IMR-90 (cell line): ENCODE data around the gene DLX2. TPM values are rescaled to one million over a fixed set of nuclear protein-coding genes. Genes with fewer than 3 reads are reported as not detected.

Experiments used
- ATAC-seq: fragments of 200-7000 bp; cut with Tn5 transposase; 2 replicates; pipeline ENCODE4 v1.9.1; 2020; ENCODE audit warnings: low read depth, mild to moderate bottlenecking, moderate library complexity
- BruUV-seq: library from RNA; stranded (reverse); fragments of 400-500 nt; replicated peaks from 2 replicates; lab custom pipeline; 2021; lab: Mats Ljungman, UMichigan
- CTCF ChIA-PET: fragments of 300-600 bp; formaldehyde crosslinking; extraction: SDS; loops from one replicate; lab custom pipeline; 2021; ENCODE audit warnings: antibody characterized with exemption; lab: Yijun Ruan, JAX
- POLR2A ChIA-PET: fragments of 300-600 bp; sonication (Branson Sonifier 250); formaldehyde crosslinking; loops from one replicate; lab custom pipeline; 2022; ENCODE audit warnings: antibody characterized with exemption; ENCODE audit not compliant: unreplicated experiment; lab: Charles Lee
- DNase-seq: peaks from one replicate; pipeline ENCODE4 v3.0.0; 2013
- H2AFZ ChIP-seq: replicated peaks from 2 replicates; pipeline ENCODE3; 2013; ENCODE audit warnings: low read length, mild to moderate bottlenecking; ENCODE audit not compliant: poor library complexity
- H2AK5ac ChIP-seq: 2 replicates; pipeline ENCODE4 v1.6.1; 2013; ENCODE audit warnings: low read depth, low read length, inconsistent platforms
- H2AK9ac ChIP-seq: replicated peaks from 2 replicates; pipeline ENCODE3; 2013; ENCODE audit warnings: mild to moderate bottlenecking, low read depth, low read length, moderate library complexity; ENCODE audit not compliant: poor library complexity
- H2BK120ac ChIP-seq: 2 replicates; pipeline ENCODE4 v1.6.1; 2013; ENCODE audit warnings: low read depth, low read length, inconsistent platforms
- H2BK15ac ChIP-seq: 3 replicates; pipeline ENCODE4 v1.6.1; 2013; ENCODE audit warnings: low read depth, low read length, inconsistent platforms
- H2BK20ac ChIP-seq: 2 replicates; pipeline ENCODE4 v1.6.1; 2013; ENCODE audit warnings: low read depth, mild to moderate bottlenecking, inconsistent platforms, low read length, moderate library complexity
- H2BK5ac ChIP-seq: 2 replicates; pipeline ENCODE4 v1.6.1; 2013; ENCODE audit warnings: mild to moderate bottlenecking, low read depth, low read length, inconsistent platforms; ENCODE audit not compliant: poor library complexity, severe bottlenecking
- H3K14ac ChIP-seq: replicated peaks from 2 replicates; pipeline ENCODE4 v1.6.1; 2013; ENCODE audit warnings: low read depth, low read length, inconsistent platforms
- H3K18ac ChIP-seq: 2 replicates; pipeline ENCODE4 v1.6.1; 2013; ENCODE audit warnings: low read depth, low read length, control low read depth
- H3K23ac ChIP-seq: 2 replicates; pipeline ENCODE4 v1.6.1; 2013; ENCODE audit warnings: low read depth, low read length, inconsistent platforms
- H3K27ac ChIP-seq: 2 replicates; pipeline ENCODE4 v1.5.1; 2013; ENCODE audit warnings: mild to moderate bottlenecking, control low read depth, low read length; ENCODE audit not compliant: insufficient read depth
- H3K27me3 ChIP-seq: 2 replicates; pipeline ENCODE4 v1.6.1; 2013; ENCODE audit warnings: low read length; ENCODE audit not compliant: control insufficient read depth, insufficient read depth
- H3K36me3 ChIP-seq: 2 replicates; pipeline ENCODE4 v1.6.1; 2013; ENCODE audit warnings: low read length, mixed read lengths; ENCODE audit not compliant: control insufficient read depth, insufficient read depth
- H3K4ac ChIP-seq: 2 replicates; pipeline ENCODE4 v1.6.1; 2013; ENCODE audit warnings: low read depth, low read length, inconsistent platforms
- H3K4me1 ChIP-seq: 2 replicates; pipeline ENCODE4 v1.6.1; 2013; ENCODE audit warnings: low read length, mixed read lengths; ENCODE audit not compliant: control insufficient read depth, insufficient read depth
- H3K4me2 ChIP-seq: 2 replicates; pipeline ENCODE4 v1.6.1; 2013; ENCODE audit warnings: low read depth, mild to moderate bottlenecking, control low read depth, low read length, moderate library complexity
- H3K4me3 ChIP-seq: 2 replicates; pipeline ENCODE4 v1.5.1; 2013; ENCODE audit warnings: low read depth, mild to moderate bottlenecking, control low read depth, low read length, moderate library complexity; ENCODE audit not compliant: insufficient read depth
- H3K56ac ChIP-seq: 2 replicates; pipeline ENCODE4 v1.6.1; 2013; ENCODE audit warnings: low read length, inconsistent platforms; ENCODE audit not compliant: insufficient read depth; ENCODE audit errors: extremely low read depth
- H3K79me1 ChIP-seq, 2 experiments: 2 replicates each; pipeline ENCODE4 v1.6.1; 2013; ENCODE audit warnings: low read length in 2 of 2, inconsistent platforms in 1 of 2, low read depth in 1 of 2
- H3K9ac ChIP-seq: 2 replicates; pipeline ENCODE4 v1.6.1; 2013; ENCODE audit warnings: low read depth, low read length, control low read depth
- H3K9me1 ChIP-seq: 2 replicates; pipeline ENCODE4 v1.6.1; 2013; ENCODE audit warnings: low read length, inconsistent platforms; ENCODE audit not compliant: insufficient read depth
- H3K9me3 ChIP-seq: 2 replicates; pipeline ENCODE4 v1.6.1; 2013; ENCODE audit warnings: low read length; ENCODE audit not compliant: control insufficient read depth, insufficient read depth
- H4K20me1 ChIP-seq: 2 replicates; pipeline ENCODE4 v1.6.1; 2013; ENCODE audit warnings: low read length, inconsistent platforms; ENCODE audit not compliant: insufficient read depth
- H4K5ac ChIP-seq: 2 replicates; pipeline ENCODE4 v1.6.1; 2013; ENCODE audit warnings: mild to moderate bottlenecking, low read depth, low read length, control low read depth
- H4K8ac ChIP-seq, 2 experiments: 2 replicates each; pipeline ENCODE4 v1.6.1; 2013; ENCODE audit warnings: low read depth in 2 of 2, low read length in 2 of 2, control low read depth in 1 of 2, inconsistent platforms in 1 of 2
- H4K91ac ChIP-seq: 2 replicates; pipeline ENCODE4 v1.6.1; 2013; ENCODE audit warnings: low read depth, low read length, inconsistent platforms; ENCODE audit not compliant: insufficient read depth
- BHLHE40 ChIP-seq: fragments of 150-350 bp; IDR thresholded peaks from 2 replicates; pipeline ENCODE4 v1.6.1; 2016; ENCODE audit warnings: mild to moderate bottlenecking, low read depth, low read length
- CEBPB ChIP-seq: IDR thresholded peaks from 2 replicates; pipeline ENCODE4 v1.6.1; 2012; ENCODE audit warnings: low read depth, low read length, improper control_type of control experiment
- ELK1 ChIP-seq: fragments of 150-350 bp; IDR thresholded peaks from 2 replicates; pipeline ENCODE4 v1.6.1; 2016; ENCODE audit warnings: low read depth, mild to moderate bottlenecking, low read length, moderate library complexity, borderline replicate concordance
- FOS ChIP-seq: fragments of 150-350 bp; IDR thresholded peaks from 2 replicates; pipeline ENCODE4 v1.6.1; 2016; ENCODE audit warnings: low read depth, low read length
- MAZ ChIP-seq: IDR thresholded peaks from 2 replicates; pipeline ENCODE4 v1.6.1; 2012; ENCODE audit warnings: low read depth, mild to moderate bottlenecking, low read length, improper control_type of control experiment, moderate library complexity, borderline replicate concordance
- POLR2A ChIP-seq: IDR thresholded peaks from 2 replicates; pipeline ENCODE4 v1.6.1; 2012; ENCODE audit warnings: mild to moderate bottlenecking, low read depth, low read length
- RAD21 ChIP-seq: IDR thresholded peaks from 2 replicates; pipeline ENCODE4 v1.6.1; 2012; ENCODE audit warnings: low read length, improper control_type of control experiment
- WGBS, 2 experiments: methylation state at CpG; one replicate each; pipeline versions ENCODE4 v1.1.5 to v1.1.7; 2013; ENCODE audit warnings: missing lambda C conversion rate in 2 of 2; ENCODE audit not compliant: insufficient read length in 1 of 2; ENCODE audit errors: extremely low coverage in 2 of 2; 5-methylcytosine and 5-hydroxymethylcytosine counted together
- dilution Hi-C: fragments of 300-500 bp; cut with HindIII; formaldehyde crosslinking; loops from one replicate; pipeline ENCODE4 v1.14.3; 2018; ENCODE audit warnings: low sequenced_read_pairs; ENCODE audit not compliant: unreplicated experiment
- in situ Hi-C: fragments of 300-500 bp; cut with MboI; formaldehyde crosslinking; loops from 3 replicates; pipeline ENCODE4 v1.14.3; 2019; ENCODE audit warnings: low sequenced_read_pairs, inconsistent platforms, mixed read lengths
- intact Hi-C: fragments of 100-400 bp; cut with micrococcal nuclease; formaldehyde crosslinking; loops from 2 replicates; pipeline ENCODE4 v1.10.0; 2022
- polyA plus RNA-seq, 3 experiments: library from polyadenylated mRNA; depleted of rRNA; stranded (reverse); fragments of >200 nt; gene quantifications; 2 replicates each; pipeline ENCODE4 v1.2.3, GENCODE V29; 2012; ENCODE audit warnings: low replicate concordance in 1 of 3
- total RNA-seq: library from RNA; depleted of rRNA; stranded (reverse); fragments of >200 nt; gene quantifications from 2 replicates; pipeline ENCODE4 v1.2.3, GENCODE V29; 2012

The DLX2 gene
- total and polyA plus RNA-seq, 2 of the 4 experiments (the other 2 are of a cell fraction): 0.38 TPM; not detected in 1

- H2AK5ac ChIP-seq: no peak overlapping the region
- H2AK9ac ChIP-seq: peak overlapping the region; percentile 7
- H2BK20ac ChIP-seq: no peak overlapping the region
- no peak overlapping the region for H4K91ac ChIP-seq
- H4K5ac ChIP-seq: no peak overlapping the region
- peak overlapping the region; percentile 89 for H2AFZ ChIP-seq
- H3K4ac ChIP-seq: no peak overlapping the region; the same call in 1 of the 2 replicates
- dilution Hi-C loops: no loop called here
- ChIA-PET POLR2A (interaction anchor here (0.5 kb wide), 2 partner anchors 12 to 39 kb away, joined by 3 to 11 read pairs; no protein-coding TSS in a partner anchor), CTCF (interaction anchor here (0.7 kb wide), 1 partner anchor 42 kb away, joined by 3 read pairs; no protein-coding TSS in a partner anchor)
- peak; percentile 94 for ATAC-seq
- peak overlapping the region; percentile 56 for H3K4me3 ChIP-seq
- 0 out of 2 replicates have a peak, but pooled peaks cover 5% of the 10 kb centered on the region for H4K20me1 ChIP-seq
- H3K79me1 ChIP-seq: no peaks in the 10 kb centered on the region
- H4K8ac ChIP-seq: peak overlapping the region in 1 of 2 experiments; percentile 13; a peak in 1 of 4 replicates
- H3K18ac ChIP-seq: no peak overlapping the region
- peak overlapping the region; percentile 73 for H3K4me2 ChIP-seq
- intact Hi-C loops: loop anchor here (5.0 kb wide), 2 partner anchors 48 to 88 kb away; partner anchors contain the start of gene METAP1D
- no peak overlapping the region for H2BK15ac ChIP-seq
- in situ Hi-C loops: no loop called here
- no peak overlapping the region for H3K56ac ChIP-seq
- peak; percentile 96 for DNase-seq
- BruUV-seq: no TSS peak
- TF ChIP-seq POLR2A: peak; percentile 81
- TF ChIP-seq BHLHE40: no peak
- peak; percentile 97 for TF ChIP-seq CEBPB
- no peak for TF ChIP-seq ELK1
- TF ChIP-seq RAD21: no peak
- peak; percentile 6; the same call in 1 of the 2 replicates for TF ChIP-seq FOS
- TF ChIP-seq MAZ: peak; percentile 47; the same call in 1 of the 2 replicates
- no peaks in the 10 kb centered on the region for H3K9me1 ChIP-seq
- peak overlapping the region; percentile 39 for H3K9ac ChIP-seq
- no peaks in the 10 kb centered on the region; the same call in 1 of the 2 replicates for H3K4me1 ChIP-seq
- H3K23ac ChIP-seq: no peak overlapping the region
- H3K27me3 ChIP-seq: peaks cover 85% of the 10 kb centered on the region
- H3K9me3 ChIP-seq: peaks cover 16% of the 10 kb centered on the region
- H3K14ac ChIP-seq: no peak overlapping the region
- WGBS, 2 experiments: 1% methylated on average over 36 of the region's 76 CpGs; no CpG with 5 or more reads in 1 of the 2 experiments
- H2BK120ac ChIP-seq: no peak overlapping the region
- peak overlapping the region; percentile 3; the same call in 1 of the 2 replicates for H3K27ac ChIP-seq
- H2BK5ac ChIP-seq: no peak overlapping the region
- no peaks in the 10 kb centered on the region for H3K36me3 ChIP-seq
Measured at GRCh38 chr2:172084645-172085459, 17.8 kb downstream of the DLX2 start.
